ENCODE data around the gene HPSE2.

The HPSE2 gene

GRCh38 chr10:98576096-98576495 lies 659.6 kb downstream of the HPSE2 start:
- H3K36me3 ChIP-seq (ENCODE audit: control insufficient read depth, insufficient read depth, low read length): no peaks in the 10 kb centered on the region

GRCh38 chr10:98572594-98572993 lies 663.1 kb downstream of the HPSE2 start:
- Histone ChIP-seq H2AFZ (no peak overlapping the region), H3K4me1 (no peaks in the 10 kb centered on the region), H3K27me3 (ENCODE audit: control insufficient read depth, insufficient read depth, low read length) (no peaks in the 10 kb centered on the region), H3K9me3 (ENCODE audit: control insufficient read depth, low read length) (no peaks in the 10 kb centered on the region), H3K4me3 (ENCODE audit: low read depth, low read length) (no peak overlapping the region), H3K36me3 (ENCODE audit: control insufficient read depth, insufficient read depth, low read length) (no peaks in the 10 kb centered on the region), H3K27ac (no peak overlapping the region), H3K4me2 (ENCODE audit: low read length) (no peak overlapping the region), H3K9ac (no peak overlapping the region), H3K79me2 (no peaks in the 10 kb centered on the region)
- TF ChIP-seq CTCF (IDR thresholded peaks at IDR 0.05): no peak

More at GRCh38 chr10:98576096-98576495, 659.6 kb downstream of the HPSE2 start:
- Histone ChIP-seq H3K79me2 (no peaks in the 10 kb centered on the region), H3K4me2 (ENCODE audit: low read length) (no peak overlapping the region), H2AFZ (no peak overlapping the region), H3K9me3 (ENCODE audit: control insufficient read depth, low read length) (no peaks in the 10 kb centered on the region), H3K9ac (no peak overlapping the region), H3K4me3 (ENCODE audit: low read depth, low read length) (no peak overlapping the region), H3K4me1 (no peaks in the 10 kb centered on the region), H3K27me3 (ENCODE audit: control insufficient read depth, insufficient read depth, low read length) (no peaks in the 10 kb centered on the region), H3K27ac (no peak overlapping the region)
- TF ChIP-seq CTCF (IDR thresholded peaks at IDR 0.05): no peak

GRCh38 chr10:98570834-98571233 lies 664.8 kb downstream of the HPSE2 start:
- Histone ChIP-seq H3K36me3 (ENCODE audit: control insufficient read depth, insufficient read depth, low read length) (no peaks in the 10 kb centered on the region), H2AFZ (no peak overlapping the region), H3K9ac (no peak overlapping the region), H3K4me2 (ENCODE audit: low read length) (no peak overlapping the region), H3K79me2 (no peaks in the 10 kb centered on the region), H3K4me3 (ENCODE audit: low read depth, low read length) (no peak overlapping the region), H3K27me3 (ENCODE audit: control insufficient read depth, insufficient read depth, low read length) (no peaks in the 10 kb centered on the region), H3K4me1 (no peaks in the 10 kb centered on the region), H3K27ac (no peak overlapping the region), H3K9me3 (ENCODE audit: control insufficient read depth, low read length) (no peaks in the 10 kb centered on the region)
- no peak for TF ChIP-seq CTCF (IDR thresholded peaks at IDR 0.05)

- H3K4me1 ChIP-seq: no peaks in the 10 kb centered on the region
- no peak overlapping the region for H3K9ac ChIP-seq
- H3K36me3 ChIP-seq (ENCODE audit: control insufficient read depth, insufficient read depth, low read length): no peaks in the 10 kb centered on the region
- no peaks in the 10 kb centered on the region for H3K9me3 ChIP-seq (ENCODE audit: control insufficient read depth, low read length)
- H3K4me2 ChIP-seq (ENCODE audit: low read length): no peak overlapping the region
- TF ChIP-seq CTCF (IDR thresholded peaks at IDR 0.05): no peak
- no peaks in the 10 kb centered on the region for H3K27me3 ChIP-seq (ENCODE audit: control insufficient read depth, insufficient read depth, low read length)
- no peaks in the 10 kb centered on the region for H3K79me2 ChIP-seq
- H3K27ac ChIP-seq: no peak overlapping the region
- no peak overlapping the region for H3K4me3 ChIP-seq (ENCODE audit: low read depth, low read length)
- H2AFZ ChIP-seq: no peak overlapping the region
Observed at GRCh38 chr10:98569853-98570252, 665.8 kb downstream of the HPSE2 start.

GRCh38 chr10:98568551-98568950 lies 667.1 kb downstream of the HPSE2 start:
- H3K4me1 ChIP-seq: no peaks in the 10 kb centered on the region
- H3K9me3 ChIP-seq (ENCODE audit: control insufficient read depth, low read length): no peaks in the 10 kb centered on the region
- no peak overlapping the region for H3K4me2 ChIP-seq (ENCODE audit: low read length)
- H3K27ac ChIP-seq: no peak overlapping the region
- H3K79me2 ChIP-seq: no peaks in the 10 kb centered on the region
- no peaks in the 10 kb centered on the region for H3K27me3 ChIP-seq (ENCODE audit: control insufficient read depth, insufficient read depth, low read length)
- H3K36me3 ChIP-seq (ENCODE audit: control insufficient read depth, insufficient read depth, low read length): no peaks in the 10 kb centered on the region
- H3K4me3 ChIP-seq (ENCODE audit: low read depth, low read length): no peak overlapping the region
- no peak overlapping the region for H2AFZ ChIP-seq
- TF ChIP-seq CTCF (IDR thresholded peaks at IDR 0.05): no peak
- no peak overlapping the region for H3K9ac ChIP-seq

Data from parathyroid adenoma (tissue), 2 donors.